Mammary epithelial cell (primary cell): Measurements from ENCODE around the gene CPA4.

Experiments
- EZH2 ChIP-seq: IDR thresholded peaks from 2 replicates; pipeline ENCODE4 v1.6.1; 2012; ENCODE audit warnings: low read length, inconsistent platforms, borderline replicate concordance
- TF ChIP-seq, protein P1 (sequence below), 2 donors: IDR thresholded peaks in 1 of 2; conservative IDR thresholded peaks in 1 of 2; 2 replicates each; pipeline ENCODE4 v1.5.1; 2011 to 2012; ENCODE audit warnings: inconsistent platforms in 2 of 2, low read length in 2 of 2, mild to moderate bottlenecking in 2 of 2, control low read depth in 1 of 2, low read depth in 1 of 2; ENCODE audit not compliant: insufficient read depth in 1 of 2; ENCODE audit errors: extremely low read depth in 1 of 2

DNA sequence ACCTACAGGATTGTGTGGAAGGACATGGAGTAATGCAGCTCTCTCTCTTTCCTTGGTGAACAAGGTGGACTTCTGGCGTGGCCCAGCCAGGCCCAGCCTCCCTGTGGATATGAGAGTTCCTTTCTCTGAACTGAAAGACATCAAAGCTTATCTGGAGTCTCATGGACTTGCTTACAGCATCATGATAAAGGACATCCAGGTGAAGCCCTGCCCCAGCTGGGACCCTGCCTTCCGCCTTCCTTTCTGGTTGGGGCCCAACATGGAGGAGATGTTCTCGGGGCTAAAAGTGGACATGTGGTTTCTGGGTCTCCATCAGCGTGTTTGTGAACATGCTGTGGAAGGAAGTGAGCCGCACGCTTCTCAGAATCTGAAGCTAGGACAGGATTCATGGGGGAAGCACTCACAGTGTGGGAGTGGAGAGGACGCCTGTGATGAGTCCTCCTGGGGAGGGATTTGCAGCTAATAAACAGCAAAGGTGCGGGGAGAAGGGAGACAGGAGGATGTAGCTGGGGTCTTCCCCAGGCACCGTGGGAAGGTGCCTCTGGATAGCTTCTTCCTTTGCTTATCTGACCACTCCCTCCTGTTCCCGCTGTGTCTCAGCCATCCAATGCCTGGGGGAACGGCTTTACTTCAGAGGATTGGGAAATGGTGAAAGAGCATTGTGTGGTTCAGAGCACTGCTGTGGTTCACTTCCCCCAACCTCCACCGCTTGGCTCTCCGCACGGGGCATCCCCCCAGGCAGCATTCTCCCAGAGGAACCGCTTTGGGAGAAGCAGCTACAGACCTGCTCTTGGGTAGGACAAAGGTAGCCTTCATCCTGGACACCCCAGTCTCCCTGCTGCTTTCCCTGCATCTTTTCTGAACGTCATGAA lies 57.2 kb downstream of the CPA4 start:
- TF ChIP-seq, protein P1, sequence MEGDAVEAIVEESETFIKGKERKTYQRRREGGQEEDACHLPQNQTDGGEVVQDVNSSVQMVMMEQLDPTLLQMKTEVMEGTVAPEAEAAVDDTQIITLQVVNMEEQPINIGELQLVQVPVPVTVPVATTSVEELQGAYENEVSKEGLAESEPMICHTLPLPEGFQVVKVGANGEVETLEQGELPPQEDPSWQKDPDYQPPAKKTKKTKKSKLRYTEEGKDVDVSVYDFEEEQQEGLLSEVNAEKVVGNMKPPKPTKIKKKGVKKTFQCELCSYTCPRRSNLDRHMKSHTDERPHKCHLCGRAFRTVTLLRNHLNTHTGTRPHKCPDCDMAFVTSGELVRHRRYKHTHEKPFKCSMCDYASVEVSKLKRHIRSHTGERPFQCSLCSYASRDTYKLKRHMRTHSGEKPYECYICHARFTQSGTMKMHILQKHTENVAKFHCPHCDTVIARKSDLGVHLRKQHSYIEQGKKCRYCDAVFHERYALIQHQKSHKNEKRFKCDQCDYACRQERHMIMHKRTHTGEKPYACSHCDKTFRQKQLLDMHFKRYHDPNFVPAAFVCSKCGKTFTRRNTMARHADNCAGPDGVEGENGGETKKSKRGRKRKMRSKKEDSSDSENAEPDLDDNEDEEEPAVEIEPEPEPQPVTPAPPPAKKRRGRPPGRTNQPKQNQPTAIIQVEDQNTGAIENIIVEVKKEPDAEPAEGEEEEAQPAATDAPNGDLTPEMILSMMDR (conservative IDR thresholded peaks at IDR 0.05 in 1 of 2, IDR thresholded peaks at IDR 0.05 in 1 of 2; ENCODE audit: extremely low read depth in 1 of 2, insufficient read depth in 1 of 2, low read depth in 1 of 2, low read length in 2 of 2) = no peak
- TF ChIP-seq EZH2 = no peak
